ENCODE measurements around the gene CRYBG3. TPM values are rescaled to one million over a fixed set of nuclear protein-coding genes. Genes with fewer than 3 reads are reported as not detected.

CRYBG3 gene
- total and polyA plus RNA-seq, 8 donors, result 5.7 to 57.6 (median 23.0) TPM

GRCh38 chr3:97889814-97890213 is 68.0 kb downstream of the CRYBG3 start:
- Histone ChIP-seq H3K27me3 (no peaks in the 10 kb centered on the region), H3K27ac (no peak overlapping the region), H3K9me3 (no peaks in the 10 kb centered on the region), H3K4me1 (no peaks in the 10 kb centered on the region), H3K4me3 (no peak overlapping the region), H3K36me3 (peaks cover 0 to 66% (median 53%) of the 10 kb centered on the region in 4 donors)
- intact Hi-C loops (cut with DNase I; ENCODE audit: low total_unique reads), result no loop called here
- TF ChIP-seq POLR2AphosphoS5 (IDR thresholded peaks at IDR 0.05), result no peak
- no peak for TF ChIP-seq EP300 (IDR thresholded peaks at IDR 0.05)
- no peak for TF ChIP-seq CTCF (IDR thresholded peaks at IDR 0.05)
- TF ChIP-seq POLR2A (IDR thresholded peaks at IDR 0.05), result no peak
- 87 to 93% (median 89%) methylated on average over 3 of the region's 3 CpGs for WGBS, 5 donors
- DNase-seq, result no peak

GRCh38 chr3:97892852-97893251 is 71.0 kb downstream of the CRYBG3 start:
- Histone ChIP-seq H3K9me3 (no peaks in the 10 kb centered on the region), H3K36me3 (peaks cover 0 to 70% (median 56%) of the 10 kb centered on the region in 4 donors), H3K4me1 (no peaks in the 10 kb centered on the region), H3K4me3 (no peak overlapping the region), H3K27ac (no peak overlapping the region), H3K27me3 (no peaks in the 10 kb centered on the region)
- 72 to 97% (median 93%) methylated on average over 1 of the region's 1 CpG for WGBS, 5 donors
- DNase-seq, result no peak
- TF ChIP-seq POLR2AphosphoS5 (IDR thresholded peaks at IDR 0.05), result no peak
- TF ChIP-seq CTCF (IDR thresholded peaks at IDR 0.05), result no peak
- no peak for TF ChIP-seq EP300 (IDR thresholded peaks at IDR 0.05)
- no peak for TF ChIP-seq POLR2A (IDR thresholded peaks at IDR 0.05)
- intact Hi-C loops (cut with DNase I; ENCODE audit: low total_unique reads), result no loop called here

- Histone ChIP-seq H3K4me3 (no peak overlapping the region), H3K27ac (no peak overlapping the region), H3K36me3 (peaks cover 0 to 64% (median 46%) of the 10 kb centered on the region in 4 donors), H3K27me3 (no peaks in the 10 kb centered on the region), H3K9me3 (no peaks in the 10 kb centered on the region), H3K4me1 (no peaks in the 10 kb centered on the region)
- no peak for TF ChIP-seq EP300 (IDR thresholded peaks at IDR 0.05)
- TF ChIP-seq POLR2A (IDR thresholded peaks at IDR 0.05), result no peak
- TF ChIP-seq CTCF (IDR thresholded peaks at IDR 0.05), result no peak
- TF ChIP-seq POLR2AphosphoS5 (IDR thresholded peaks at IDR 0.05), result no peak
- 86 to 94% (median 92%) methylated on average over 3 of the region's 3 CpGs for WGBS, 5 donors
- DNase-seq, result no peak
- intact Hi-C loops (cut with DNase I; ENCODE audit: low total_unique reads), result no loop called here
These were observed 73.4 kb downstream of the CRYBG3 start for GRCh38 chr3:97895216-97895615.

GRCh38 chr3:97896129-97896528 is 74.3 kb downstream of the CRYBG3 start:
- 94 to 100% (median 96%) methylated on average over 1 of the region's 1 CpG for WGBS, 5 donors
- H3K4me1 ChIP-seq, result peaks cover 0 to 3% (median 2%) of the 10 kb centered on the region in 4 donors
- intact Hi-C loops (cut with DNase I; ENCODE audit: low total_unique reads), result no loop called here
- DNase-seq, result no peak
- H3K27me3 ChIP-seq, result no peaks in the 10 kb centered on the region
- peaks cover 0 to 68% (median 45%) of the 10 kb centered on the region in 4 donors for H3K36me3 ChIP-seq
- no peaks in the 10 kb centered on the region for H3K9me3 ChIP-seq
- no peak overlapping the region for H3K27ac ChIP-seq
- no peak overlapping the region for H3K4me3 ChIP-seq
- TF ChIP-seq CTCF (IDR thresholded peaks at IDR 0.05) (no peak), EP300 (IDR thresholded peaks at IDR 0.05) (no peak), POLR2AphosphoS5 (IDR thresholded peaks at IDR 0.05) (no peak), POLR2A (IDR thresholded peaks at IDR 0.05) (no peak)

All from stomach (tissue), 9 donors.